Neural progenitor cell (in vitro differentiated cells): ENCODE data around the gene RAB1B.

Experiments used
- EZH2 ChIP-seq: fragments of 200-600 bp; sonication (generic); IDR thresholded peaks from 2 replicates; pipeline ENCODE4 v1.6.1; 2017; ENCODE audit warnings: antibody characterized with exemption, mild to moderate bottlenecking, moderate library complexity
- EZH2phosphoT487 ChIP-seq: fragments of 200-600 bp; sonication (generic); IDR thresholded peaks from 2 replicates; pipeline ENCODE4 v1.6.1; 2017; ENCODE audit warnings: antibody characterized with exemption
- TF ChIP-seq, protein P1 (sequence below): fragments of 200-600 bp; sonication (generic); IDR thresholded peaks from 2 replicates; pipeline ENCODE4 v1.5.1; 2017; ENCODE audit warnings: antibody characterized with exemption, mild to moderate bottlenecking

DNA sequence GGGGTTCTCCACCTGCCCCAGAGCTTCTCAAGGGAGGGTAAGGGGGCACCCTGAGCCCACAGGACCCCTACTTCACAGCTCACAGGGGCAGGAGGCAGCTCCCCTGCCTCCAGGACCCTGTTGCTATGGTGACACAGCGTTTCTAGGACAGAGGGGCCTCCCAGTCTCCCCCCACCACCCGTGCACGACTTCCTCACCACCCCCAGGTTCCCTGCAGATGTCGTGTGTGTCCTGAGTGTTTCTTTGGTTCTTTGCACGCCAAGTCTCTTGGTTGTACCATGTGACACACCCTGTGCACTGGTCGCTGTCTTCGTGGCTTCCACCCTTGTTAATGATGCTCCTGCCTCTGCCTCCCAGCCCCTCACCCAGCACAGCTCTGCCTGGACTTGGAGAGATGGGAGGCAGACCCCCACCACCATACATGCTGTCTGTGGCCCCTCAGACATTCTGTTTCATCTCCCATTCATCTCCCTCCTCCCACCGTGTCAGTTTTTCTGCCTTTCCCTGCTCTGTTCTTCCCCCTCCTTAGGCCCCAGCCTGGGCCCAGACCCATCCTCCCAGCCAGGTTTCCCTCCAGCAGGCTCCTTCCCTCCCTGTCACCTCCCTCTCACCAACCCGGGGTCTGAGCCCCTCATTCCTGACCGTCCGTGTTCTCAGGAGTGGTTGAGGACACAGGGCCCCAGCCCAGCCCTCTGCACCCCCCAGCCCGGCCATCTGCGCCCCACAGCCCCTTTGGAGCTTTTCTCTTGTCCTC, 24.5 kb upstream of the RAB1B start:
- TF ChIP-seq, protein P1, sequence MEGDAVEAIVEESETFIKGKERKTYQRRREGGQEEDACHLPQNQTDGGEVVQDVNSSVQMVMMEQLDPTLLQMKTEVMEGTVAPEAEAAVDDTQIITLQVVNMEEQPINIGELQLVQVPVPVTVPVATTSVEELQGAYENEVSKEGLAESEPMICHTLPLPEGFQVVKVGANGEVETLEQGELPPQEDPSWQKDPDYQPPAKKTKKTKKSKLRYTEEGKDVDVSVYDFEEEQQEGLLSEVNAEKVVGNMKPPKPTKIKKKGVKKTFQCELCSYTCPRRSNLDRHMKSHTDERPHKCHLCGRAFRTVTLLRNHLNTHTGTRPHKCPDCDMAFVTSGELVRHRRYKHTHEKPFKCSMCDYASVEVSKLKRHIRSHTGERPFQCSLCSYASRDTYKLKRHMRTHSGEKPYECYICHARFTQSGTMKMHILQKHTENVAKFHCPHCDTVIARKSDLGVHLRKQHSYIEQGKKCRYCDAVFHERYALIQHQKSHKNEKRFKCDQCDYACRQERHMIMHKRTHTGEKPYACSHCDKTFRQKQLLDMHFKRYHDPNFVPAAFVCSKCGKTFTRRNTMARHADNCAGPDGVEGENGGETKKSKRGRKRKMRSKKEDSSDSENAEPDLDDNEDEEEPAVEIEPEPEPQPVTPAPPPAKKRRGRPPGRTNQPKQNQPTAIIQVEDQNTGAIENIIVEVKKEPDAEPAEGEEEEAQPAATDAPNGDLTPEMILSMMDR, result no peak
- TF ChIP-seq EZH2 (no peak), EZH2phosphoT487 (no peak)
